Dermis blood vessel endothelial cell (primary cell): ENCODE measurements around the gene BSX. TPM values are rescaled to one million over a fixed set of nuclear protein-coding genes. Genes with fewer than 3 reads are reported as not detected.

Experiments
- DNase-seq: peaks from one replicate; pipeline ENCODE4 v3.0.0; 2010
- total RNA-seq: library from RNA; depleted of rRNA; stranded (reverse); fragments of >200 nt; gene quantifications from 2 replicates; pipeline ENCODE4 v1.2.3, GENCODE V29; 2014

Gene BSX
- total RNA-seq, 1 donor from 2014 or later, result not detected

DNA sequence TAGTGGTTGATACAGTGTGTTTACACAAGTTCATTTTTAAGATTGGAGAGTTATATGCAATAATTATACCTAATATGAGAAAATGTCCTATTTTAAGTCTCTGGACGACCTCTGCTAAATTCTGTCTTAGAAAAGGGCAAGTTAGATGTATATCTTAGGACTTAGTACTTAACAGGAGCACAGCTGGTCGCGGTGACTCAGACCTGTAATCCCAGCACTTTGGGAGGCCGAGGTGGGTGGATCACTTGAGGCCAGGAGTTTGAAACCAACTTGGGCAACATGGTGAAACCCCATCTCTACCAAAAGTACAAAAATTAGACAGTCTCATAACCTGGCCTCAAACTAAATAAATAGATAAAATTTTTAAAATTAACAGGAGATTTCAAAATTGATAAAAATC is 27.2 kb downstream of the BSX start:
- no peak for DNase-seq

DNA sequence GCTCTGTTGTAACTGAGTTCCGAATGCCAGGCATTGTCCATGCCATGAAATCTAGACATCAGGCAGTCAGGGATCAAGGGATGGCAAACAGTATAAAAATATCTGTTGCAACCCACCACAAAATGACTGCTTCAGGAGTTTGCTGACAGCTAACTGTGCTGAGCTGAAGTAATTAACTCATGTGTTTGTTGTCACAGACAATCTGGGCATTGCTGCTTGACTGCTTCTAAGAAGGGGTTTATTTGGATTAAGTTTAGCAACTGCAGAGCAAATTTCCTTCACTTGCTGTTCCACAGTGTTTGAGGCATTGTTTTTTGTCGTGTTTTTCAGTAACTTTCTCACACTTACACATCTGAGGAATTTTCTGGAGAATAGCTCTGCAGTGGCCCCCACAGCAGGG is 30.4 kb downstream of the BSX start:
- DNase-seq, result no peak

DNA sequence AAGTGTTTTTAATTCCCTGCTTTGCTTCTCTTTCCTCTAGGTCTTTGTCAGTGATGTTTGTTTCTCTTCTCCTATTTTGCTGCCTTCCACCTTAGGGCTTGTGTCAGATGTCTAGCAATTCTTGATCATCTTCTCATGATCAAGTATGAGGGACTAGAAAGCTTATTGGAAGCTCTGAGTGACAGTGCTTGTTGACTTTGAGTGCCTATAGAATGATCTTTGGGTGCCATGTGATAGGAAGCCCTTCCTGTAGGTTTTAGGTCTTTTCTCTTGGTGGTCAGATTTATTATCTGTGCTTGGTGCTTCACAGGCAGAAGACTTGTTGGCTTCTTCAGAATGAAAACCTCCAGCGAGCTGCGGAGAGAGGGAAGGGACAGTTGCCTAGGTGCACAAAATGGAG is 43.1 kb downstream of the BSX start:
- DNase-seq, result no peak

DNA sequence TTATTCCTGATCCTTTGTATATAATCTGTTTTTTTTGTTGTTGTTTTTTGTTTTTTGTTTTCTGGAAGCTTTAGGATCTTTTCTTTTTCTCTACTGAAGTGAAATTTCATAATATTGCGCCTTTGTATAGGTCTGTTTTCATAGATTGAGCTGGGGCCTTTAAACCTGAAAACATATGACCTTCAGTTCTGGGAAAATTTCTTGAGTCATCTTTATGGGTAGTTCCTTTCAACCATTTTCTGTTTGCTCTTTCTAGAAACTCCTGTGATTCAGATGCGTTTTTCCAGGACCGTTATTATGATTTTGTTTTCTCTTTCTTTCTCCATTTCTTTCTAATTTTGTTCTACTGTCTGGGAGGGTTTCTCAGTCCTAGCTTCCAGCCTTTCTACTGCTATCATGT is 43.7 kb downstream of the BSX start:
- no peak for DNase-seq

DNA sequence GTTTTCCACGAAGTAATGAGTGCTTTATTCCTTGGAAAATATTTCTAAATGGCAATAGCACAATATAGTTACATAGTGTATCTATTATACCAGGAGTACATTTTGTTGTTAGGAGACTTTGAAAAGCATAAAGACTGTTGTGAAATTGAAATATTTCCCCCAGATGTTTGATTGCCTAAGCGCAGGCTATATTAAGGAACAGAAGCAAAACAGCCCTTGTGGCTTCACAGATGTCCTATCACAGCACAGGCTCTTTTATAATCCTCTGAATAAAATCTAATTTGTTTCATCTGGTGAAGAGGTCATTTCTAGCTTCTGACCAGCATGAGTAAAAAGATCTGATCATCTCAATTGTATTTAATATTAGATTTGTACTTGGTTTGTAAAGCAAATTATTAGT is 48.2 kb downstream of the BSX start:
- DNase-seq, result no peak

DNA sequence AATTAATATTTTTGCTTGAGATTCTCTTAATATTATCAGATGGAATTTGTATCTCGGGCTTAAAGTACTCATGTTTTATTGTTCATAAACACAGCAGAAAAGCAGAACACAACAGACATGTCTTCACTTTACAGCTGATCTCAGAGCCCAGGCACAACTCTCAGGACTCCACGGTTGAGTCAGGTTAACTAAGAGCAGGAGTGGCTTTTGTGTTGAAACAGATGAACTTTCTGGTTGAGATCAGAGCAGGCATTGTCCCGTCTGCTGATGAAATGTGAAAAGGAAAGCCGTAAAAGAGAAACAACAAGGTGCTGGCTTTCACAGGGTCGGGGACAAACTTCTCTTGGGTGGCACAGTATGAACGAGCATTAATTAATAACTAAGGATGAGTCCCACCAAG is 50.1 kb downstream of the BSX start:
- DNase-seq, result no peak

Other genes with a start within 250 kb of the BSX start
- not detected in 2 replicates for gene CRTAM, start 143.3 kb downstream of the BSX start, total RNA-seq
- gene JHY, start 99.1 kb downstream of the BSX start, total RNA-seq, result 0.47 and 0.51 TPM in 2 replicates
- gene HSPA8, start 80.3 kb upstream of the BSX start, total RNA-seq, result 1,519 and 1,672 TPM in 2 replicates
- gene CLMP, start 213.4 kb upstream of the BSX start, total RNA-seq, result 0.17 and 1.3 TPM in 2 replicates